ENCODE results near the gene POLE2.

POLE2 gene

DNA sequence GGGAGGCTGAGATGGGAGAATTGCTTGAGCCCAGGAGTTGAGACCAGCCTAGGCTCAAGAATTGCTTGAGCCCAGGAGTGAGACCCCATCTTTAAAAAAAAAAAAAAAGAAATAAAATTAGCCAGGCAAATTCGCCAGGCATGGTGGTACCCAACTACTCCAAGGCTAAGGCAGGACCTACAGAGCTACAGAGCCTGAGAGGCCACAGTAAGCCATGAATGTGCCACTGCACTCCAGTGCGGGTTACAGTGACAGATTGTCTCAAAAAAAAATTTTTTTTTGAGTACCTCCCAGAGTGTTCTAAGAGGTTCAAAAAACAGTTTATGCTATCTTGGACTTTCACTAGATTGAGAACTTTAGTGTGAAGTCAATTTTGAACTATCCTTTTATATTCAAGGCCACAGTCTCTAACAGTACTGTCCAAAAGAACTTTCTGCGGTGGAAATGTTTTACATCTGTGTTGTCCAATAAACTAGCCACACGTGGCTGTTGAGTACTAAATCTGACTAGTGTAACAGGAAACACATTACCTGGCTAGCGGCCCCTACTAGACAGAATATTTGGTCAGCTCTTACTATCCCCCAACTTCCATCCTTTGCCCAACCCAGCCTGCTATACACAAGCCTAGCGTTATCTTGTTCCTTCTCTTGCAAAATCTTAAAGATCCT is 70.0 kb downstream of the POLE2 start:
- H3K4me3 Mint-ChIP-seq, result peak overlapping the region; percentile 99
- H3K27ac Mint-ChIP-seq, result peak overlapping the region; percentile 99
- H3K4me1 Mint-ChIP-seq (ENCODE audit: low read depth), result peaks cover 46% of the 10 kb centered on the region
- no peak for DNase-seq
- H3K36me3 Mint-ChIP-seq (ENCODE audit: low read depth), result peaks cover 87% of the 10 kb centered on the region
- no peaks in the 10 kb centered on the region for H3K27me3 Mint-ChIP-seq
- no peaks in the 10 kb centered on the region for H3K9me3 Mint-ChIP-seq

DNA sequence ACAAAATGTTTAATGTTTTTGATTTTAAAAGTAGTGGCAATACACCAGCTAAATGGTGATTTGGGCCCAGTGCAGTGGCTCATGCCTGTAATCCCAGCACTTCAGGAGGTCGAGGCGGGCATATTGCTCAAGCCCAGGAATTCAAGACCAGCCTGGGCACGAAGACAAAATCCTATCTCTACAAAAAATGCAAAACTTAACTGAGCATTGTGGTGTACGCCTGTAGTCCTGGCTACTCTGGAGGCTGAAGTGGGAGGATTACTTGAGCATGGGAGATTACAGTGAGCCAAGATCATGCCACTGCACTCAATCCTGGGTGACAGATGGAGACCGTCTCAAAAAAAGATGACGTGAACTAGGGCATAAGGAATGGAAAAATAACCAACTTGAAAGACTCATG is 72.2 kb downstream of the POLE2 start:
- H3K4me1 Mint-ChIP-seq (ENCODE audit: low read depth), result peaks cover 39% of the 10 kb centered on the region
- H3K27me3 Mint-ChIP-seq, result no peaks in the 10 kb centered on the region
- H3K27ac Mint-ChIP-seq, result peak overlapping the region; percentile 68
- no peak for DNase-seq
- peaks cover 88% of the 10 kb centered on the region for H3K36me3 Mint-ChIP-seq (ENCODE audit: low read depth)
- no peaks in the 10 kb centered on the region for H3K9me3 Mint-ChIP-seq
- H3K4me3 Mint-ChIP-seq, result no peak overlapping the region

DNA sequence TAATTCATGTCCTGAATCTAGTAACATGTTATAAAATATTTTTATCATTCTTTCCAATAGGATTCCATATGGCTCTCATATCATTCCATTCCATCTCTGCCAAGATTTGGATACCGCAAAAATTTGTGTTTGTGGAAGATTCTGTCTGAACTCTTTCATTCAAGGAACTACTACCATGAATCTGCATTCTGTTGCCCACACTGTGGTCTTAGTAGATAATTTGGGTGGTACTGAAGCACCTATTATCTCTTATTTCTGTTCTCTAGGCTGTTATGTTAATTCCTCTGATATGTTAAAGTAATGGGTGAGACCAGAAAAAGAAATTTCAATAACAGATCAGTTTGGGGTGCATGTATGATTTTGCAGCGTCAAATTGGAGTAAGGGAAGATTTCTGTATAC is 73.8 kb downstream of the POLE2 start:
- DNase-seq, result no peak
- Mint-ChIP-seq H3K4me1 (ENCODE audit: low read depth) (peaks cover 36% of the 10 kb centered on the region), H3K36me3 (ENCODE audit: low read depth) (peaks cover 87% of the 10 kb centered on the region), H3K4me3 (no peak overlapping the region), H3K9me3 (no peaks in the 10 kb centered on the region), H3K27me3 (no peaks in the 10 kb centered on the region), H3K27ac (no peak overlapping the region)

DNA sequence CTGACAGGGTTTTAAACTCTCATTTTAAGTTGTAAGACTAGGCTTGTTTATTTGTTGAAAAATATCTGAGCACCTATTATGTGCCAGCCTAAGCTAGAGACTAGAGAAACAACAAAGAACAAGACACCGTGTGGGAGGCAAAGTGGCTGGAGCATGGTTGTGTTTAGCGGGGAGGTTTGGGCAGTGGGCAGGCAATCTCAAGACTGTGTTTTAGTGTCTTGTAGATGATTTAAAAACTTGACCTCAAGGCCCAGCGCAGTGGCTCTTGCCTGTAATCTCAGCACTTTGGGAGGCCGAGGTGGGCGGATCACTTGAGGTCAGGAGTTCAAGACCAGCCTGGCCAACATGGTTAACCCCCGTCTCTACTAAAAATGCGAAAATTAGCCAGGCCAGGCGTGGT is 75.3 kb downstream of the POLE2 start:
- no peak overlapping the region for H3K4me3 Mint-ChIP-seq
- H3K9me3 Mint-ChIP-seq, result no peaks in the 10 kb centered on the region
- H3K36me3 Mint-ChIP-seq (ENCODE audit: low read depth), result peaks cover 83% of the 10 kb centered on the region
- H3K4me1 Mint-ChIP-seq (ENCODE audit: low read depth), result peaks cover 26% of the 10 kb centered on the region
- H3K27me3 Mint-ChIP-seq, result no peaks in the 10 kb centered on the region
- no peak overlapping the region for H3K27ac Mint-ChIP-seq
- no peak for DNase-seq

DNA sequence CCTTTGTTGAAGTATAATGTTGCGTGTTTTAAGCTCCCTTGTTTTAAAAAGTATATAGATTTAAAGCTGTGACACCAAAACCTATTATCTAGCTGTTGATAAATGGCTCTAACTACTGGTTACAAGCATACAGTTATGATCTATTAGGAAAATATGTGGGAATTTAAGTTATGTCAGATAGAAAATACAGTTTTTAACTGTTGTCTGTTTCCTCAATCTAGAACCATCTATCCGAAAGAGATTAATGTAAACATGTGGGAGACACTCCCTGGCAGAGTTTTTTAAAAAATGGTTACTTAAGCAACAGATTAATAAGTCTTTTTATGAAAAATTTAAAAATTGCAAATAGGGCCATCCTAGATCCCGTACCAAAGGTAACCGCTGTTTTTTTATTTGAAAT is 75.8 kb downstream of the POLE2 start:
- Mint-ChIP-seq H3K4me3 (no peak overlapping the region), H3K4me1 (ENCODE audit: low read depth) (peaks cover 22% of the 10 kb centered on the region), H3K36me3 (ENCODE audit: low read depth) (peaks cover 83% of the 10 kb centered on the region), H3K27me3 (no peaks in the 10 kb centered on the region), H3K9me3 (no peaks in the 10 kb centered on the region), H3K27ac (no peak overlapping the region)
- DNase-seq, result no peak

DNA sequence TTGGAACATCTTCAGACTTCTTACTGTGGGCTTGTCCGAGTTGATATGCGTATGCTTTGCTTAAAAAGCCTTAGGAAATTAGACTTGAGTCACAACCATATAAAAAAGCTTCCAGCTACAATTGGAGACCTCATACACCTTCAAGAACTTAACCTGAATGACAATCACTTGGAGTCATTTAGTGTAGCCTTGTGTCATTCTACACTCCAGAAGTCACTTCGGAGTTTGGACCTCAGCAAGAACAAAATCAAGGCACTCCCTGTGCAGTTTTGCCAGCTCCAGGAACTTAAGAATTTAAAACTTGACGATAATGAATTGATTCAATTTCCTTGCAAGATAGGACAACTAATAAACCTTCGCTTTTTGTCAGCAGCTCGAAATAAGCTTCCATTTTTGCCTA is 80.4 kb downstream of the POLE2 start:
- H3K9me3 Mint-ChIP-seq, result no peaks in the 10 kb centered on the region
- no peak overlapping the region for H3K4me3 Mint-ChIP-seq
- H3K27me3 Mint-ChIP-seq, result no peaks in the 10 kb centered on the region
- H3K27ac Mint-ChIP-seq, result no peak overlapping the region
- peaks cover 86% of the 10 kb centered on the region for H3K36me3 Mint-ChIP-seq (ENCODE audit: low read depth)
- no peak for DNase-seq
- H3K4me1 Mint-ChIP-seq (ENCODE audit: low read depth), result peaks cover 20% of the 10 kb centered on the region

DNA sequence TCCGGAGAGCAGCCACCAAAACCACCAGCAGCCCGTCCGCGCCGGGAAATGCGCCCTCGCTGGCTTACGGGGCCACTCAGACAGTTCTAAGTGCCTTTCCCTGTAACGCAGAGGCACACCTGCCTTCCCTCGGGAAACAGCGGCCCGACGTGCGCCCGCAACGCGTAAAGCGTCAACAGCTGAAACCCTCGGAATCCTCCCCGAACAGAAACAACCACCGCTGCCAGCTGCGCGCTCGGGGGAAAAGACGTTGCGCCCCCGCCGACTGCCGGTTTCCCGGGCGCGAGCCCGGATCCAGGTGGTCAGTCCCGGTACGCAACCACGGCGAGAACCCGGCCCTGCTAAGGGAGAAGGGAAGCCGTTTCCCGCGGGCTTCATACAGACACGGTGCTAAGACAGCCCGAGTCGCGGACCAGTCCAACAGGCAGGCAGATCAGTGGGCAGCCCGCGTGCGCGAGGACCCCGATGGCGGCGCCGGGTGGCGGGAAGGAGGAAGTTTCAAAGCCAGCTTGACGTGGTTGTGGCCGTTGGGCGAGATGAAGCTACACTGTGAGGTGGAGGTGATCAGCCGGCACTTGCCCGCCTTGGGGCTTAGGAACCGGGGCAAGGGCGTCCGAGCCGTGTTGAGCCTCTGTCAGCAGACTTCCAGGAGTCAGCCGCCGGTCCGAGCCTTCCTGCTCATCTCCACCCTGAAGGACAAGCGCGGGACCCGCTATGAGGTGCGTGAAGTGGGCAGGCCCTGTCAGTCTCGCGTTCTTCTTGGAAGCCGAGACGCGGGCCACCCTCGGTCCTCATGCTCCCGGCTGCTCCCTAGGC is 89.3 kb downstream of the POLE2 start, which contains the start of gene LRR1:
Gene LRR1, plus strand, starts transcription at position 456 of the 816 bp plus-strand sequence. Its CDS starts 81 bp downstream, at position 537.
- Mint-ChIP-seq H3K27ac (peak within 1 kb of the TSS; percentile 97), H3K9me3 (no peaks in the 10 kb centered on the region), H3K4me1 (ENCODE audit: low read depth) (peaks cover 38% of the 10 kb centered on the region), H3K36me3 (ENCODE audit: low read depth) (peaks cover 53% of the 10 kb centered on the region), H3K27me3 (no peaks in the 10 kb centered on the region), H3K4me3 (peak within 1 kb of the TSS; percentile 97)
- DNase-seq, result peak; percentile 95

DNA sequence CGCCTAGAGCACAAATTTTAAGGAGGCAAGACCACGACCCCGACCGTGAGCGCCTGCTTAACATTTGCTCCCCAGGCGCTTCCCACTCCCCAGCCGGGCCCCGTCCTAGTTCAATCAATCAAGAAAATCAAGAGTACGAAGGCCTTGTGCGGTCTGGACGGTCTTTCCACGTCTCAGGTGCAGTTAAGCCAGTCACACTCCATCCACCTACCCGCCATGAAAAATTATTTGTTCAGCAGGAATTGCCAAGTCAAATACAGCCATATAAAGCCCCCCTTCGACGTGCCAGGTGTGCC is 89.9 kb downstream of the POLE2 start:
- Mint-ChIP-seq H3K27me3 (no peaks in the 10 kb centered on the region), H3K27ac (peak overlapping the region; percentile 97), H3K4me1 (ENCODE audit: low read depth) (peaks cover 38% of the 10 kb centered on the region), H3K36me3 (ENCODE audit: low read depth) (peaks cover 49% of the 10 kb centered on the region), H3K4me3 (peak overlapping the region; percentile 97), H3K9me3 (no peaks in the 10 kb centered on the region)
- no peak for DNase-seq

DNA sequence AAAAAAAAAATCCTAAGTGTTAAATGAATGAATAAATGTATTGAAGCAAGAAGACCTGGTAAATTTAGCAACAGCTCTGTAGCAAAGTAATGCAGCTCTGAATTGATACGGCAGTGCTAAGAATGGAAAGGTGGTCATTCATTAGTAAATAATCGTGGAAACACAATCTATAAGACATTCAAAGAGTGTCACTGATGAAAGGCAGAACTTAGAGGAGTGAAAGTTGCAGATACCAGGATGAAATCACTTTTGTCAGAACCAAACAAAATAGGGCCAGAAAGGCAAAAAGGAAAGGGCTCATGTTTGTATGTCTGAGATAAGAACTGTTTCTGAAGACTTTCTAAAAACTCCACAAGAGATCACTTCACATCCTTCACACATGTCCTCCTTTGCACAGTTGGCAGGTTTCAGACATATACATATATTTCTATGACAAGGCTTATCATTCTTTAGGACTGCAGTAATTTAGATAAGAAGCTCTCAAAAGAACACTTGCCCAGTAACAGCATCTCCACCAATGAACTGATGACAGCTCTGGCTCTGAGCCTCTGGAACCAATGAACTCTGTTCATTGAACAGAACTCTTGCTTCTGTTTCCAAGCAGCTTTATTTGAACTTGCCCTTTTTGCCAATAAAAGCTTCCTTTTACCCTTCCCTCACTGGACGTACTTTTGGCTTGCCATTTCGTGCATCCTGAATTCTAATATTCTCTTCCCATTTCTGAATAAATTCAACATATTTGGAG is 93.5 kb downstream of the POLE2 start:
- no peak overlapping the region for H3K4me3 Mint-ChIP-seq
- H3K4me1 Mint-ChIP-seq (ENCODE audit: low read depth), result peaks cover 23% of the 10 kb centered on the region
- DNase-seq, result no peak
- H3K9me3 Mint-ChIP-seq, result no peaks in the 10 kb centered on the region
- no peak overlapping the region for H3K27ac Mint-ChIP-seq
- no peaks in the 10 kb centered on the region for H3K27me3 Mint-ChIP-seq
- peaks cover 21% of the 10 kb centered on the region for H3K36me3 Mint-ChIP-seq (ENCODE audit: low read depth)

All from activated T-cell treated with anti-CD3 and anti-CD28 coated beads, Interleukin-2, amount 50 U/mL, for 24 hours (primary cell).